HG02759 (cell line): ENCODE results near the gene RNU5D-1.
"Not testable (repeated sequence)": the region's sequence is repeated elsewhere in the genome, so short reads cannot be mapped to it uniquely, and the experiment has no call there.

Experiments
- ATAC-seq: cut with Tn5 transposase; IDR thresholded peaks from one replicate; pipeline ENCODE4 v1.9.1; 2021; ENCODE audit warnings: mild to moderate bottlenecking, moderate library complexity; ENCODE audit not compliant: unreplicated experiment

The RNU5D-1 gene

GRCh38 chr1:44701141-44701573 is 29.8 kb downstream of the RNU5D-1 start:
- ATAC-seq: no peak

GRCh38 chr1:44700573-44700972 is 30.4 kb downstream of the RNU5D-1 start:
- no peak for ATAC-seq

- not testable (repeated sequence) for ATAC-seq
Measured at GRCh38 chr1:44699375-44699774, 31.6 kb downstream of the RNU5D-1 start.

- ATAC-seq: no peak
Measured at GRCh38 chr1:44698138-44698537, 32.8 kb downstream of the RNU5D-1 start.

- ATAC-seq: peak; percentile 44
Measured at GRCh38 chr1:44696789-44697345, 34.1 kb downstream of the RNU5D-1 start.

GRCh38 chr1:44696101-44696500 is 34.9 kb downstream of the RNU5D-1 start:
- no peak for ATAC-seq

- ATAC-seq: no peak
Measured at GRCh38 chr1:44695671-44696070, 35.3 kb downstream of the RNU5D-1 start.

GRCh38 chr1:44694863-44695478 is 36.0 kb downstream of the RNU5D-1 start:
- ATAC-seq: peak; percentile 69

GRCh38 chr1:44693900-44694299 is 37.1 kb downstream of the RNU5D-1 start:
- no peak for ATAC-seq

- peak; percentile 43 for ATAC-seq
Measured at GRCh38 chr1:44693159-44693558, 37.8 kb downstream of the RNU5D-1 start.

- no peak for ATAC-seq
Measured at GRCh38 chr1:44689447-44689765, 41.6 kb downstream of the RNU5D-1 start.

GRCh38 chr1:44688760-44689446 is 42.1 kb downstream of the RNU5D-1 start:
- ATAC-seq: no peak

- ATAC-seq: no peak
Measured at GRCh38 chr1:44685881-44686280, 45.1 kb downstream of the RNU5D-1 start.

- ATAC-seq: no peak
Measured at GRCh38 chr1:44685218-44685617, 45.8 kb downstream of the RNU5D-1 start.

GRCh38 chr1:44684525-44684924 is 46.4 kb downstream of the RNU5D-1 start:
- ATAC-seq: peak; percentile 88

- no peak for ATAC-seq
Measured at GRCh38 chr1:44682883-44683265, 48.1 kb downstream of the RNU5D-1 start.

- no peak for ATAC-seq
Measured at GRCh38 chr1:44681905-44682882, 48.8 kb downstream of the RNU5D-1 start.
